HG03064 (cell line): ENCODE measurements around the gene CYP2U1.

ENCODE experiments used
- ATAC-seq: cut with Tn5 transposase; IDR thresholded peaks from one replicate; pipeline ENCODE4 v1.9.1; 2021; ENCODE audit warnings: low read depth; ENCODE audit not compliant: unreplicated experiment

CYP2U1 gene

GRCh38 chr4:107977966-107978705, 46.8 kb downstream of the CYP2U1 start:
- no peak for ATAC-seq

GRCh38 chr4:107978716-107979451, 47.5 kb downstream of the CYP2U1 start:
- no peak for ATAC-seq

DNA sequence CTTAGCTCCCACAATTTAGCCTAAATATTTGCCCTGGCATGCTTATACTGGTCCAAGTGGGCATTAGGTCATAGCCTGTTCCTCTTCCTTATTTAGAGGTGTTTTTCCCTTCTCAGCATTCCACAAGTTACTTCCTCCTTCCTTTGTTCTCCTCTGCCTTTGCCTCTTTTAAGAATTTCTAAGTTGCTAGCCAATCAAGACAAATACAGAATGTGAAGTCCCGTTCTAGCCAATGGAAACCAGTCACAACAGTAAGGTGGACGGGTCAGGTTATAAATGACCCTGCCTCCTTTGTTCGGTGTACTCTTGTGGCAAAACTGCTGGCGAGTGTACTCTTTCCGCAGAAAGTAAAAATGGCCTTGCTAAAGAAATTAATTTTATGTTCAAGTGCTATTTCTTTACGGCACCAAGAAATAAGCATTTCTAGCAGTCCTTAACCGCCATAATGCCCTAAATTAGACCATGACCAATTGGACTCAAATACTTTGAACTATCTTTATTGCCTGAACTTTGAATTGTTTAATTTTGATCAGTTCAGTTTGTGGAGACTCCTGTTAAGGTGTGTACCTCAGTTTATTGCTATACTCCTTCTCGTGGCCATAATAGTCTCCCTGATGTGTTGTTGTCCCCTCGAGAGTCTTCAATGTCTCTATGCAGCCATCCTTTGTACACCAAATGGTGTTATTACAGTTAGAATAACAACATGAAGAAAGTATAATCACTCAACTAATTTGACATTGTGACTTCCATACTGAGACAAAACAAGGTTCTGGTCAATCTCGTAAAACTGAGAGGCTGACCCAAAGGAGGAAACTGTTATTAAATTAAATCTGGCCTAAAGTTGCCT, 56.8 kb downstream of the CYP2U1 start:
- no peak for ATAC-seq

GRCh38 chr4:107988763-107989035, 57.4 kb downstream of the CYP2U1 start:
- no peak for ATAC-seq

- peak; percentile 4 for ATAC-seq
Measured at GRCh38 chr4:107989162-107989536, 57.8 kb downstream of the CYP2U1 start.

- peak; percentile 93 for ATAC-seq
Measured at GRCh38 chr4:107989537-107990386, 58.4 kb downstream of the CYP2U1 start, which contains the start of gene HADH. Gene HADH, plus strand, starts transcription at chr4:107989889. Its CDS starts 44 bp downstream, at chr4:107989933.

- ATAC-seq, result no peak
Measured at GRCh38 chr4:107991945-107992630, 60.7 kb downstream of the CYP2U1 start.

DNA sequence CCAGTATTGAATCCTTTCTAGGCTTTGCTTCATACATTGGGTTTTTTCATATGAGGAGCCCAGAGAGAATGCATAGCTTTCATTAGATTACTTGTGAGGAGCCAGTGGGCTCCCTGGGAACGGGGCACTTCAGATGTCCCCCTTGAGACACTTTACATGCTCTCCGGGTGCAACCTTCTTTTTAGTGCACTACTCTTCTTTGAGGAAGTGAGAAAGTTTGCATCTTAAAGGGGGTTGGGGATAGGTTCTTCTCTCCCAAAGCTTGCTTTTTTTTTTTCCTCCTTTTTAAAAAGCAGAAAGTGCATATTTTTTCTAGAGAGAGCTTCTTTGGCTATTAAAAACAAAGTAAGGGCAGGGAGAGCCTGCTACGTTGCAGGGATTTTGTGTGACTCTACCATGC, 62.6 kb downstream of the CYP2U1 start:
- peak; percentile 34 for ATAC-seq

- no peak for ATAC-seq
Measured at GRCh38 chr4:107994894-107995293, 63.5 kb downstream of the CYP2U1 start.

GRCh38 chr4:107996949-107997788, 65.8 kb downstream of the CYP2U1 start:
- ATAC-seq, result no peak

GRCh38 chr4:107997794-107998193, 66.4 kb downstream of the CYP2U1 start:
- no peak for ATAC-seq

DNA sequence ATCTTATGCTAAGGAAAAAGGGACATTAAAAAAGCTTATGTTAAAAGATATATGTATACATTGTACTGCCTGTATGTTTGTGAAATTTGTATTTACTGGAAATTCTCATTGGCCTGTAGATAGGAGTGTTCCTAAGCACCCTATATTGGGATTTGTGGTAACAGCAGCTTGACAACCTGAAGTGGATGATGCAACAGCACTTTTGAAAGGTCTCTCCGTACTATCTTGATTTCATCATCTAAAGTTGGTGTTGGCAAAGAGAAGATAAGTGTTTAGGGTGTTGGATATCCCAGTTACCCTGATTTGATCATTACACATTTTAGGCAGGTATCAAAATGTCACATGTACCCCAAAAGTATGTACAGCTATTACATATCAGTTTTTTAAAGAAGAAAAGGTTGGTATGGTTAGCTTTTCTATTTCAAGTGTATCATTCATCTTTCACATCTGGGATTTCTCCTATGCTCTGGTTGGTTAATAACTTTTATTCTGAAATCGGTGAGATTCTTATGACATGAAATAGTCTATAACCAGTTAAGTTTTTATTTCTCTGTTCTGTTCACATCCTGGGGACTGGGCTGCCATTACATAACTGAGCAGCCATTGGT, 68.7 kb downstream of the CYP2U1 start:
- no peak for ATAC-seq

DNA sequence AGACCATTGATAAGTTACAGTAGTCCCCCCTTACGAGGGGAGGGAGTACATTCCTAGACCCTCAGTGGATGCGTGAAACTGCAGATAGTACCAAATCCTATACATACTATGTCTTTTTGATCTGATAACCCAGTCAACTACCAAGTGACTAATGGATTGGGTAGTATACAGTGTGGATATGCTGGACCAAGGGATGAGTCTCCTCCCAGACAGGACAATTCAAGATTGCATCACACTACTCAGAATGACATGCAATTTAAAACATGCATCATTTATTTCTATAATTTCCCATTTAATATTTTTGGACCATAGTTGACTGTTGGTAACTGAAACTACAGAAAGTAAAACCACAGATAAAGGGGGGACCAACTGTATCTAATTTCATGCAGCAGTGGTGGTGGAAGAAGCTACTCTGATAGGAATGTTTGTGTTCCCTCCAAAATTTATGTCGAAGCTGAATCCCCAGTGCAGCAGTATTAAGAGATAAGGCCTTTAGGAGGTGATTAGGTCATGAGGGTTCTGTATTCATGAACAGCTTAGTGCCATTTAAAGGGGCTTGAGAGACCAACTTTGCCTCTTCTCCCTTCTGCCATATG, 70.3 kb downstream of the CYP2U1 start:
- no peak for ATAC-seq
